Endothelial cell of umbilical vein (primary cell): ENCODE measurements around the gene RNF11. TPM values are rescaled to one million over a fixed set of nuclear protein-coding genes. Genes with fewer than 3 reads are reported as not detected.

Experiments
- BruUV-seq: library from RNA; stranded (reverse); fragments of 400-500 nt; replicated peaks from 2 replicates; lab custom pipeline; 2021; lab: Mats Ljungman, UMichigan
- CTCF ChIA-PET: fragments of 300-600, 350-600 bp; sonication (Branson Sonifier 250); formaldehyde crosslinking; loops from one replicate; lab custom pipeline; 2021; ENCODE audit warnings: antibody characterized with exemption, inconsistent platforms; lab: Charles Lee
- POLR2A ChIA-PET: fragments of 300-600, 350-600 bp; sonication (Branson Sonifier 250); formaldehyde crosslinking; loops from one replicate; lab custom pipeline; 2021; ENCODE audit warnings: antibody characterized with exemption, inconsistent platforms; lab: Charles Lee
- DNase-seq: peaks from one replicate; pipeline ENCODE4 v3.0.0-alpha.2; 2011; ENCODE audit warnings: low read depth, low spot score
- FAIRE-seq: peaks from 2 replicates; lab custom pipeline; 2011; peaks lifted over from hg19 to GRCh38; lab: Jason Lieb, UNC
- H2AFZ ChIP-seq: 2 replicates; pipeline ENCODE4 v1.6.0; 2012; ENCODE audit warnings: low read depth, low read length, control low read depth, inconsistent platforms
- H3K27ac ChIP-seq: 2 replicates; pipeline ENCODE4 v1.5.1; 2011; ENCODE audit warnings: low read depth, mild to moderate bottlenecking, control low read depth, low read length, moderate library complexity; ENCODE audit not compliant: insufficient read depth
- H3K27me3 ChIP-seq, 2 experiments: 2 replicates each; pipeline versions ENCODE4 v1.6.0 to v1.6.1; 2011; ENCODE audit warnings: low read length in 2 of 2, mixed read lengths in 1 of 2; ENCODE audit not compliant: control insufficient read depth in 2 of 2, insufficient read depth in 2 of 2
- H3K36me3 ChIP-seq, 2 experiments: 2 replicates in 1 of 2; 3 replicates in 1 of 2; pipeline ENCODE4 v1.5.1; 2011; ENCODE audit warnings: low read length in 2 of 2, mild to moderate bottlenecking in 1 of 2, moderate library complexity in 1 of 2; ENCODE audit not compliant: control insufficient read depth in 2 of 2, insufficient read depth in 2 of 2; ENCODE audit errors: extremely low read depth in 1 of 2
- H3K4me1 ChIP-seq: 3 replicates; pipeline ENCODE4 v1.5.1; 2011; ENCODE audit warnings: mild to moderate bottlenecking, low read length; ENCODE audit not compliant: control insufficient read depth, insufficient read depth; ENCODE audit errors: extremely low read depth
- H3K4me2 ChIP-seq: 2 replicates; pipeline ENCODE4 v1.6.1; 2011; ENCODE audit warnings: low read length, control low read depth, mixed read lengths; ENCODE audit not compliant: insufficient read depth
- H3K4me3 ChIP-seq, 3 experiments: fragments of 200-600 bp in 1 of 3; sonication (generic), shearing (Covaris generic) in 1 of 3; replicated peaks in 1 of 3; 2 replicates each; pipeline ENCODE4 v1.5.1; 2011 to 2016; ENCODE audit warnings: control low read depth in 3 of 3, low read length in 3 of 3, mild to moderate bottlenecking in 2 of 3, inconsistent platforms in 1 of 3, low read depth in 1 of 3, moderate library complexity in 1 of 3; ENCODE audit not compliant: insufficient read depth in 1 of 3
- H3K79me2 ChIP-seq: 2 replicates; pipeline ENCODE4 v1.6.0; 2012; ENCODE audit warnings: low read length, inconsistent platforms; ENCODE audit not compliant: control insufficient read depth, insufficient read depth
- H3K9ac ChIP-seq: replicated peaks from 2 replicates; pipeline ENCODE3; 2011; ENCODE audit warnings: low read length, control low read depth; ENCODE audit not compliant: insufficient read depth; ENCODE audit errors: extremely low read depth
- H3K9me1 ChIP-seq: replicated peaks from 3 replicates; pipeline ENCODE4 v1.6.0; 2011; ENCODE audit warnings: mild to moderate bottlenecking, low read length; ENCODE audit not compliant: control insufficient read depth, insufficient read depth; ENCODE audit errors: extremely low read depth
- H3K9me3 ChIP-seq: replicated peaks from 2 replicates; pipeline ENCODE4 v1.5.1; 2012; ENCODE audit warnings: low read length, inconsistent platforms; ENCODE audit not compliant: control insufficient read depth, insufficient read depth
- H4K20me1 ChIP-seq: replicated peaks from 2 replicates; pipeline ENCODE3; 2011; ENCODE audit warnings: mild to moderate bottlenecking, low read length; ENCODE audit not compliant: control insufficient read depth, insufficient read depth; ENCODE audit errors: extremely low read depth
- EZH2 ChIP-seq: IDR thresholded peaks from 2 replicates; pipeline ENCODE4 v1.6.1; 2012; ENCODE audit warnings: borderline replicate concordance, low read depth, mild to moderate bottlenecking, moderate library complexity, low read length, inconsistent platforms; ENCODE audit not compliant: severe bottlenecking
- FOS ChIP-seq: IDR thresholded peaks from 2 replicates; pipeline ENCODE4 v1.6.1; 2011; ENCODE audit warnings: mild to moderate bottlenecking, low read length, moderate library complexity, borderline replicate concordance; ENCODE audit not compliant: insufficient read depth
- GATA2 ChIP-seq: IDR thresholded peaks from 2 replicates; pipeline ENCODE4 v1.7.0; 2011; ENCODE audit warnings: low read depth, mild to moderate bottlenecking, moderate library complexity, mixed read lengths, low read length; ENCODE audit not compliant: insufficient read length, insufficient read depth
- JUN ChIP-seq: IDR thresholded peaks from 2 replicates; pipeline ENCODE4 v1.6.1; 2011; ENCODE audit warnings: borderline replicate concordance, low read depth; ENCODE audit not compliant: insufficient read length, insufficient read depth
- MYC ChIP-seq: IDR thresholded peaks from one replicate; pipeline ENCODE4 v1.6.1; 2011; ENCODE audit warnings: mild to moderate bottlenecking, low read depth, low read length
- POLR2A ChIP-seq: IDR thresholded peaks from 2 replicates; pipeline ENCODE4 v1.6.1; 2012; ENCODE audit warnings: low read depth, mild to moderate bottlenecking, control low read depth, low read length
- POLR2AphosphoS5 ChIP-seq: IDR thresholded peaks from 2 replicates; pipeline ENCODE4 v1.6.1; 2012; ENCODE audit warnings: low read depth, mild to moderate bottlenecking, control low read depth, low read length, moderate library complexity; ENCODE audit not compliant: insufficient read depth
- dilution Hi-C: fragments of 300-500 bp; cut with MboI; formaldehyde crosslinking; loops from one replicate; pipeline ENCODE4 v1.15.0; 2019; ENCODE audit warnings: low sequenced_read_pairs; ENCODE audit not compliant: extremely low pct_ligation_motif_present
- intact Hi-C: fragments of 100-400 bp; cut with micrococcal nuclease; formaldehyde crosslinking; loops from one replicate; pipeline ENCODE4 v1.10.0; 2022
- polyA plus RNA-seq, 4 experiments: library from polyadenylated mRNA; depleted of rRNA in 3 of 4; stranded (reverse) in 3 of 4; unstranded in 1 of 4; fragments of >200 nt; gene quantifications; 2 replicates each; pipeline versions ENCODE4 v1.2.1 to v1.2.3, GENCODE V29; 2011 to 2012; ENCODE audit warnings: missing spikeins in 1 of 4
- total RNA-seq: library from RNA; stranded (reverse); gene quantifications from 2 replicates; pipeline ENCODE4 v1.2.3, GENCODE V29; 2021
- TF ChIP-seq, protein P1 (sequence below): IDR thresholded peaks from 2 replicates; pipeline ENCODE4 v1.6.1; 2011; ENCODE audit not compliant: insufficient read depth, insufficient read length
- TF ChIP-seq, protein P2 (sequence below), 2 donors: IDR thresholded peaks; 1 replicate in 1 of 2; 2 replicates in 1 of 2; pipeline ENCODE4 v1.5.1; 2011; ENCODE audit warnings: low read length in 2 of 2, mild to moderate bottlenecking in 2 of 2, moderate library complexity in 2 of 2, control low read depth in 1 of 2, inconsistent platforms in 1 of 2, low read depth in 1 of 2; ENCODE audit not compliant: insufficient read depth in 1 of 2; ENCODE audit errors: extremely low read depth in 1 of 2

Gene RNF11
- total and polyA plus RNA-seq, 2 donors (not counting 3 experiments of a cell fraction or from before 2014, with no cell fraction given), result 75.2 to 82.9 TPM

- Histone ChIP-seq H4K20me1 (no peaks in the 10 kb centered on the region), H3K36me3 (no peaks in the 10 kb centered on the region), H3K4me1 (peaks cover 22% of the 10 kb centered on the region), H3K4me2 (no peak overlapping the region), H2AFZ (no peak overlapping the region), H3K9me3 (no peaks in the 10 kb centered on the region), H3K4me3 (no peak overlapping the region), H3K9ac (no peak overlapping the region), H3K27ac (no peak overlapping the region), H3K79me2 (no peaks in the 10 kb centered on the region), H3K9me1 (no peaks in the 10 kb centered on the region), H3K27me3 (no peaks in the 10 kb centered on the region)
- POLR2A ChIA-PET, result no interaction called here
- FAIRE-seq, result no peak
- CTCF ChIA-PET, result no interaction called here
- BruUV-seq, result no TSS peak
- DNase-seq, result no peak
- intact Hi-C loops (no loop called here), dilution Hi-C loops (no loop called here)
- no peak for TF ChIP-seq JUN
- TF ChIP-seq, protein P1, sequence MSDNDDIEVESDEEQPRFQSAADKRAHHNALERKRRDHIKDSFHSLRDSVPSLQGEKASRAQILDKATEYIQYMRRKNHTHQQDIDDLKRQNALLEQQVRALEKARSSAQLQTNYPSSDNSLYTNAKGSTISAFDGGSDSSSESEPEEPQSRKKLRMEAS, result no peak
- TF ChIP-seq MYC, result no peak
- TF ChIP-seq EZH2, result no peak
- TF ChIP-seq POLR2A, result no peak
- no peak for TF ChIP-seq GATA2
- TF ChIP-seq, protein P2, sequence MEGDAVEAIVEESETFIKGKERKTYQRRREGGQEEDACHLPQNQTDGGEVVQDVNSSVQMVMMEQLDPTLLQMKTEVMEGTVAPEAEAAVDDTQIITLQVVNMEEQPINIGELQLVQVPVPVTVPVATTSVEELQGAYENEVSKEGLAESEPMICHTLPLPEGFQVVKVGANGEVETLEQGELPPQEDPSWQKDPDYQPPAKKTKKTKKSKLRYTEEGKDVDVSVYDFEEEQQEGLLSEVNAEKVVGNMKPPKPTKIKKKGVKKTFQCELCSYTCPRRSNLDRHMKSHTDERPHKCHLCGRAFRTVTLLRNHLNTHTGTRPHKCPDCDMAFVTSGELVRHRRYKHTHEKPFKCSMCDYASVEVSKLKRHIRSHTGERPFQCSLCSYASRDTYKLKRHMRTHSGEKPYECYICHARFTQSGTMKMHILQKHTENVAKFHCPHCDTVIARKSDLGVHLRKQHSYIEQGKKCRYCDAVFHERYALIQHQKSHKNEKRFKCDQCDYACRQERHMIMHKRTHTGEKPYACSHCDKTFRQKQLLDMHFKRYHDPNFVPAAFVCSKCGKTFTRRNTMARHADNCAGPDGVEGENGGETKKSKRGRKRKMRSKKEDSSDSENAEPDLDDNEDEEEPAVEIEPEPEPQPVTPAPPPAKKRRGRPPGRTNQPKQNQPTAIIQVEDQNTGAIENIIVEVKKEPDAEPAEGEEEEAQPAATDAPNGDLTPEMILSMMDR (IDR thresholded peaks at IDR 0.05; ENCODE audit: extremely low read depth in 1 of 2, insufficient read depth in 1 of 2, low read depth in 1 of 2, low read length in 2 of 2), result no peak
- no peak for TF ChIP-seq FOS
- no peak for TF ChIP-seq POLR2AphosphoS5
These were observed 65.7 kb downstream of the RNF11 start for GRCh38 chr1:51301844-51302162.
